Psoas muscle (tissue), 8 donors: ENCODE measurements around the gene CTPS1. TPM values are rescaled to one million over a fixed set of nuclear protein-coding genes. Genes with fewer than 3 reads are reported as not detected.

Experiments used
- ATAC-seq, 4 donors: fragments of 200-7000 bp; cut with Tn5 transposase; one replicate each; pipeline ENCODE4 v1.9.1; 2020; ENCODE audit warnings: moderate library complexity in 3 of 4, mild to moderate bottlenecking in 2 of 4
- DNase-seq, 2 donors: peaks; one replicate each; pipeline ENCODE4 v3.0.0-alpha.2; 2020
- H3K27ac ChIP-seq: fragments of 200-600 bp; one replicate; pipeline ENCODE4 v1.8.0; 2022
- H3K27me3 ChIP-seq, 3 donors: fragments of 200-600 bp in 1 of 3; one replicate each; pipeline versions ENCODE4 v1.6.1 to v1.8.0; 2013 to 2022; ENCODE audit warnings: low read length in 2 of 3, mild to moderate bottlenecking in 2 of 3, moderate library complexity in 1 of 3; ENCODE audit not compliant: insufficient read depth in 3 of 3
- H3K36me3 ChIP-seq, 2 donors: fragments of 200-600 bp in 1 of 2; one replicate each; pipeline versions ENCODE4 v1.6.1 to v1.8.0; 2013 to 2022; ENCODE audit warnings: low read depth in 1 of 2, mild to moderate bottlenecking in 1 of 2, moderate library complexity in 1 of 2; ENCODE audit not compliant: insufficient read depth in 1 of 2
- H3K4me1 ChIP-seq: fragments of 200-600 bp; one replicate; pipeline ENCODE4 v1.8.0; 2022
- H3K4me3 ChIP-seq: fragments of 200-600 bp; one replicate; pipeline ENCODE4 v1.8.0; 2022; ENCODE audit warnings: mild to moderate bottlenecking
- H3K9me3 ChIP-seq: fragments of 200-600 bp; one replicate; pipeline ENCODE4 v1.8.0; 2022
- WGBS, 3 donors: extraction: QIAGEN DNeasy Blood & Tissue Kit; methylation state at CpG; one replicate each; pipeline versions ENCODE4 v1.1.6 to v1.1.7; 2013; 5-methylcytosine and 5-hydroxymethylcytosine counted together
- intact Hi-C, 2 donors: fragments of 100-400 bp; cut with DNase I; formaldehyde crosslinking; loops; one replicate each; pipeline versions ENCODE4 v1.11.0 to v1.14.2; 2022
- polyA plus RNA-seq, 3 donors: library from polyadenylated mRNA; stranded (reverse); fragments of 200-250 nt; gene quantifications; one replicate each; pipeline ENCODE4 v1.2.3, GENCODE V29; 2013
- total RNA-seq, 4 donors: library from RNA; stranded (reverse); fragmentation: NEBNext Ultra II Directional in 2 of 4; extraction: Animal tissue kit (Norgen Biotek cat#: 25700) in 2 of 4; gene quantifications; one replicate each; pipeline versions ENCODE4 v1.2.1 to v1.2.4, GENCODE V29; 2021 to 2023
- TF ChIP-seq, protein P1 (sequence below): fragments of 200-600 bp; IDR thresholded peaks from one replicate; pipeline ENCODE4 v1.8.0; 2022; ENCODE audit warnings: antibody characterized with exemption
- donor health status: healthy with polysubstance abuse.
- donor health status: DM: no; HTN: no; CAD: no; lungs with moderate emphysema.
- donor health status: Bipolar disorder and iron deficiency.
- donor health status: healthy.
- donor health status: DM: yes; HTN: yes; CAD: no.
- donor health status: DM: no; HTN: no; CAD: no.
- donor health status: DM: no; HTN: no; CAD: no.
- donor health status: DM: yes; HTN: yes; CAD: no.

Gene CTPS1
- total and polyA plus RNA-seq, 7 donors: 8.0 to 43.5 (median 20.8) TPM

DNA sequence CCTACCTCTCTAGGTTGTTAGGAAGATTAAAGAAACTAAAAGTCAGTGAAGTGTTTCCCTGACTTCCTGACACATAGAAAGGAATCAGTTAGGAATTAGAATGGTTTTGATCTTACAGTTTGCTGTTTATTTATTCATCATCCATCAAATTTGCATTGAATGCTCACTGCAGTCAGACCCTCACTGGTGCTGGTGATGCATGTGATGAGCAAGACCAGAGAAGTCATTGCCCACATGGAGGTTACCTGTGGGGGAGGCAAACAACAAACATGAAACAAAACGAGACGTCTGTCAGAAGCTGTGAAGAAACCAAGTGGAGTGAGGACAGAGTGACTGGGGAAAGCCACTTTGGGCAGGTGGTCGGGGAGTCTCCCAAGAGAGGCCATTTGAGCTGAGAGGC is 6.4 kb downstream of the CTPS1 start:
- H3K4me3 ChIP-seq: no peak overlapping the region
- H3K27ac ChIP-seq: no peak overlapping the region
- peaks cover 7% of the 10 kb centered on the region for H3K4me1 ChIP-seq
- ATAC-seq (no peak), DNase-seq (no peak)
- intact Hi-C loops: no loop called here
- no peaks in the 10 kb centered on the region for H3K9me3 ChIP-seq
- H3K27me3 ChIP-seq: no peaks in the 10 kb centered on the region
- TF ChIP-seq, protein P1, sequence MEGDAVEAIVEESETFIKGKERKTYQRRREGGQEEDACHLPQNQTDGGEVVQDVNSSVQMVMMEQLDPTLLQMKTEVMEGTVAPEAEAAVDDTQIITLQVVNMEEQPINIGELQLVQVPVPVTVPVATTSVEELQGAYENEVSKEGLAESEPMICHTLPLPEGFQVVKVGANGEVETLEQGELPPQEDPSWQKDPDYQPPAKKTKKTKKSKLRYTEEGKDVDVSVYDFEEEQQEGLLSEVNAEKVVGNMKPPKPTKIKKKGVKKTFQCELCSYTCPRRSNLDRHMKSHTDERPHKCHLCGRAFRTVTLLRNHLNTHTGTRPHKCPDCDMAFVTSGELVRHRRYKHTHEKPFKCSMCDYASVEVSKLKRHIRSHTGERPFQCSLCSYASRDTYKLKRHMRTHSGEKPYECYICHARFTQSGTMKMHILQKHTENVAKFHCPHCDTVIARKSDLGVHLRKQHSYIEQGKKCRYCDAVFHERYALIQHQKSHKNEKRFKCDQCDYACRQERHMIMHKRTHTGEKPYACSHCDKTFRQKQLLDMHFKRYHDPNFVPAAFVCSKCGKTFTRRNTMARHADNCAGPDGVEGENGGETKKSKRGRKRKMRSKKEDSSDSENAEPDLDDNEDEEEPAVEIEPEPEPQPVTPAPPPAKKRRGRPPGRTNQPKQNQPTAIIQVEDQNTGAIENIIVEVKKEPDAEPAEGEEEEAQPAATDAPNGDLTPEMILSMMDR: no peak
- H3K36me3 ChIP-seq: peaks cover 18 to 78% of the 10 kb centered on the region in 2 donors
- WGBS, 3 donors: 60 to 80% (median 74%) methylated on average over 3 of the region's 3 CpGs

DNA sequence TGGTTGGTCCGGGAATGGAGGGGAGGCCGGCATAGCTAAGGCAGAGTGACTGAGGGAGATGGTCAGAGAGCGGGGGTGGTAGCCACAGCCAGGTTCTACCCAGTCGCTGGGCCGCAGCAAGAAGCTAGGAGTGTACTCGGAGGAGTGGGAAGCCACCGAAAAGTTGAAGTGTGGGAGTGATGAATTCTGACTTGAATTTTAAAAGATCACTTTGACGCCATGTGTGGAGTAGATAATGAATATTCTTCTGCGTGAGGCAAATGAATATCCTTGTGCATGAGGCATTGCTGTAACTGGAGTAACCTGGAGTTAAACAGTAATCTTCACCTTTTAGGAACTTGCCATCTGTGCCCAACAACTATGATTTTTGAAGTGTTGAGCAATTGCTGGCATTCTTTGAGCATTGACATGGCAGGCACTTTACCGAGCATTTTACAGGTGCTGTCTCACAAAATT is 6.9 kb downstream of the CTPS1 start:
- 84 to 93% (median 89%) methylated on average over 10 of the region's 10 CpGs for WGBS, 3 donors
- peaks cover 20 to 82% of the 10 kb centered on the region in 2 donors for H3K36me3 ChIP-seq
- no peak for DNase-seq
- no peaks in the 10 kb centered on the region for H3K27me3 ChIP-seq
- no peaks in the 10 kb centered on the region for H3K9me3 ChIP-seq
- intact Hi-C loops: no loop called here
- no peak for ATAC-seq
- peaks cover 2% of the 10 kb centered on the region for H3K4me1 ChIP-seq
- TF ChIP-seq, protein P1: no peak
- H3K27ac ChIP-seq: no peak overlapping the region
- no peak overlapping the region for H3K4me3 ChIP-seq

DNA sequence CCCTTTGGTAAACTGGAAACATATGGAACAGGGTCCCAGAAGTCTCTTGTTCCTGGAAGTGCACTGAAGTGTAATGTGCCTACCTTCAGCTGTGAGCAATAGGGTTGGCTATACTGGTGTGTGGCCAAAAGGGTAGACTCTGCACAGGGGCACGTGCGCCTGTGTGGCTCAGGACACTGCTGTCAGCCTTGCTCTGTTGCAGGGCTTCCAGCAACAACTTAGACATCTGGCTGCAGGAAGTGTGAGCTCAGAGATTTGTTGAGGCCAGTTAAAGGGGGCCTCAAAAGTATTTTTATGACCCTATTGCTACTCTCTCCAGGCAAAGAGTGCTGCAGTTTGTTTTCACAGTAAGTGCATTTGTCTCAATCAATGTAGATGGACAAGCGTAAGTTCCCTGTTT is 7.5 kb downstream of the CTPS1 start:
- Histone ChIP-seq H3K27me3 (no peaks in the 10 kb centered on the region), H3K9me3 (no peaks in the 10 kb centered on the region), H3K27ac (no peak overlapping the region), H3K4me1 (no peaks in the 10 kb centered on the region), H3K36me3 (peaks cover 20 to 88% of the 10 kb centered on the region in 2 donors), H3K4me3 (no peak overlapping the region)
- TF ChIP-seq, protein P1: no peak
- ATAC-seq (no peak), DNase-seq (no peak)
- intact Hi-C loops: no loop called here
- WGBS, 3 donors: 75 to 79% (median 78%) methylated on average over 3 of the region's 3 CpGs

DNA sequence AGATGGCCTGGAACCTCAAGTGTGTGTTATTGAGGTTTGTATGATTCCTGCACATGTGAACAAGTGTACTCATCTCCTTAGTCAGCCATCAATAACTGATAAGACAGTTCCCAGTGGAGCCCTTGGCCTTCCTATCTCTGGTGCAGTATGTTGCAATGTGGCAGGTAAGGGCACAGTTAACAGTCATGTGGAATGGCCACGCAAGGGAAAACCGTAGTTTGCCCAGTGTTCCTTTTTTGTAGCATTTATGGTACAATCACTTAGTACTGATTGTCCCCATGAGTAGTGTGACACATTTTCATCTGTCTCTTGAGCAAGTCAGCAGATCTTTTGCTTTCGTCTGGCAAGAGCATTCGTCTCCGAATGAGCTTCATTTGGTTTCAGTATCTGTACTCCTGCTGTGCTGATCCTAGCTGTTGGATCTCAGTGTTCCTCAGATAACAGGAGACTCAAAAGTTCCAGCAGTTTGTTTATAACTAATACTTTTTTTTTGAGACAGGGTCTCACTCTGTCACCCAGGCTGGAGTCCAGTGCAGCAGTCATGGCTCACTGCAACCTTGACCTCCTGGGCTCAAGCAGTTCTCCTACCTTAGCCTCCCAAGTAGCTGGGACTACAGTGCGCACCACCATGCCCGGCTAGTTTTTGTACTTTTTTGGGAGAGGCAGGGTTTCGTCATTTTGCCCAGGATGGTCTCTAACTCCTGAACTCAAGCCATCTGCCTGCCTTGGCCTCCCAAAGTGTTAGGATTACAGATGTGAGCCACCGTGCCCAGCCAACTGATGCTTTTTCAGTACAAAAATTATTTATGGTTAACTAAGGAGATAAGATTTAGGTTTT is 8.2 kb downstream of the CTPS1 start:
- TF ChIP-seq, protein P1: no peak
- Histone ChIP-seq H3K27me3 (no peaks in the 10 kb centered on the region), H3K9me3 (no peaks in the 10 kb centered on the region), H3K4me1 (no peaks in the 10 kb centered on the region), H3K27ac (no peak overlapping the region), H3K36me3 (peaks cover 20 to 95% of the 10 kb centered on the region in 2 donors), H3K4me3 (no peak overlapping the region)
- DNase-seq (no peak), ATAC-seq (no peak)
- intact Hi-C loops: no loop called here
- WGBS, 3 donors: 82 to 92% (median 83%) methylated on average over 9 of the region's 9 CpGs
